GM18873 (cell line): ENCODE data around the gene UBR1.
"Not testable (repeated sequence)": the region's sequence is repeated elsewhere in the genome, so short reads cannot be mapped to it uniquely, and the experiment has no call there.

ENCODE experiments used
- ATAC-seq: cut with Tn5 transposase; IDR thresholded peaks from one replicate; pipeline ENCODE4 v1.9.1; 2021; ENCODE audit warnings: mild to moderate bottlenecking, moderate library complexity, moderate number of reproducible peaks; ENCODE audit not compliant: unreplicated experiment, low FRiP score

UBR1 gene

DNA sequence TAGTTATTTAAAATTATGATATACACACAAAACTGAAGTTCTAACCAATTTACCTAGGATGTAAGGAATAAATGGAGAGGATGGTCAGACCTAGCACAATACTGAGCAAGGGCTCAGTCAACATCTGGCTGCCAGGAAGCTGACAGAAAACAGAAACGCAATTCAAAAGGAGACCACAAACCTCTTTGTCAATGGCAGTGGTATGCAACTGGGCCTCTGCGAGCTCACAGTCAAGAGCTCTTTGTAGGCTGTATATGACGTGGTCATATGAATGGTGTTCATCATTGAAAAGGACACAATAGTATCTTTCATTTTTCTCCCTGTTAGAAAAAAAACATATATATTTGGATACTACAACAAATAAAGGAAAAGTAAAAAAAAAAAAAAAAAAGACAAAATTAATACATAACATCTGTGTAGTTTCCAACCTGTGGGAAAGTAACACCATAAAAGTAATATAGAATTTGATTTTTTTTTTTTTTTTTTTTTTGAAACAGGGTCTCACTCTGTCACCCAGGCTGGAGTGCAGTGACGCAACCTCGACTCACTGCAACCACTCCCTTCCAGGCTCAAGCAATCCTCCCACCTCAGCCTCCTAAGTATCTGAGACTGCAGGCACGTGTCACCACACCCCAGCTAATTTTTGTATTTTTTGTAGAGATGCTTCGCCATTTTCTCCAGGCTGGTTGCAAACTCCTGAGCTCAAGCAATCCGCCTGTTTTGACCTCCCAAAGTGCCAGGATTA, 37.9 kb downstream of the UBR1 start:
- no peak for ATAC-seq

GRCh38 chr15:43056696-43057095, 49.1 kb downstream of the UBR1 start:
- ATAC-seq = no peak

GRCh38 chr15:43052860-43053259, 53.0 kb downstream of the UBR1 start:
- no peak for ATAC-seq

- no peak for ATAC-seq
These were observed 56.9 kb downstream of the UBR1 start for GRCh38 chr15:43048935-43049334.

DNA sequence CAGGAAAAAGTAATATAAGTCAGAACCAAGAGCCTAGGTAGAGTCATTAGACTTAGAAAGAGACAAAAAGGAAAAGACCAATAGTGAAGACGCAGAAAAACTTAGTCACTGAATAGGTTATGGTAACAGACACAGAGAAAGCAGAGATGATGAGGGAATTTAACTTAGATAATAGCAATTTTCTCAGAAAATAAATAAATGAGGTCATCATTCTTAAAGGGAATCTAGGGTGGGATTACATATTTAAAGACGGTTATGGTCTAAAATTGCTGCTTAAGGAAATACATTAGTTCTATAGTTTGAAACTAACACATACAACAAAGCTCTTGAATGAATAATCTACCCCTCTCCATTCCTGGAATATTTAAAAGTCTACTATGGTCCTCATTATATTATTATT, 59.4 kb downstream of the UBR1 start:
- ATAC-seq = no peak

DNA sequence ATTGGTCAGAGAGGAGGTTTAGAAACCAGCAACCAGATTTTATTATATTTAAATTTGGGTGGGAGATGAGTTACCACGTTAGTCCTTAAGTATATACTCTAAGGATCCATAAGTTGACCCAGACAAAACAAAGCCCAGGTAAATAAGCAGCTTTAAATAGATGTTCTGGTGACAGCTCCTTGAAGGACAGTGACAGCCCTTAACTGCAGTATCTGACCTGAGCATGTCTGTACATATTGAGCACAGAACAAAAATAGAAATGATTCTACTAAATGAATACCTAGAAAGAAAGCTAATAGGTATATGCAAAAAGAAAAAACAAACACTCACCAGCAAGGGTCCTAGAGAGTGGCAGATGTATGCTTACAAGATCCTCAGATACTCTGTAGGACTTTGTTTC, 63.0 kb downstream of the UBR1 start:
- ATAC-seq = no peak

DNA sequence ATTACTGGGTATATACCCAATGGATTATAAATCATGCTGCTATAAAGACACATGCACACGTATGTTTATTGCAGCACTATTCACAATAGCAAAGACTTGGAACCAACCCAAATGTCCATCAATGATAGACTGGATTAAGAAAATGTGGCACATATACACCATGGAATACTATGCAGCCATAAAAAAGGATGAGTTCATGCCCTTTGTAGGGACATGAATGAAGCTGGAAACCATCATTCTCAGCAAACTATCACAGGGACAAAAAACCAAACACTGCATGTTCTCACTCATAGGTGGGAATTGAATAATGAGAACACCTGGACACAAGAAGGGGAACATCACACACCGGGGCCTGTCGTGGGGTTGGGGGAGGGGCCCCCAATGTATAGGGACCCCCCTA, 64.8 kb downstream of the UBR1 start:
- not testable (repeated sequence) for ATAC-seq

- ATAC-seq = not testable (repeated sequence)
These were observed 70.6 kb downstream of the UBR1 start for GRCh38 chr15:43035240-43035639.

DNA sequence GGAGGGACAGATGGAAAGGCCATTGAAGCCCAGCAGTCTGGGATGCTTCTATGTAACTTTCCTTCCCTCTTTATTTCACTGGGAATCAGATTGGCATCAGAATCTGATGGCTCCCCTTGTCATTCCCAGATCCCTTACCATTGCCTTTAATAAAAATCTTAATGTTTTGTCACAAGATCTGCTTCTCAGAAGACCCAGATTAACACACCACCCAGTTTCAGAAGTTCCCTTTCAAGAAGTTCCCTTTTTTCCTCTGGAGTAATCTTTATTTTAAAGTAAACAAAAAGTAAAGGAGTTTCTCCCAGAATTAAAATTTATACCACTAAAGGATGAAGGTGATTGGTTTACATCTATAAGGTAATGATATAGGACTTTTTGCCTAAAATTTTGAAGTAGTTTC, 76.4 kb downstream of the UBR1 start:
- ATAC-seq = no peak

DNA sequence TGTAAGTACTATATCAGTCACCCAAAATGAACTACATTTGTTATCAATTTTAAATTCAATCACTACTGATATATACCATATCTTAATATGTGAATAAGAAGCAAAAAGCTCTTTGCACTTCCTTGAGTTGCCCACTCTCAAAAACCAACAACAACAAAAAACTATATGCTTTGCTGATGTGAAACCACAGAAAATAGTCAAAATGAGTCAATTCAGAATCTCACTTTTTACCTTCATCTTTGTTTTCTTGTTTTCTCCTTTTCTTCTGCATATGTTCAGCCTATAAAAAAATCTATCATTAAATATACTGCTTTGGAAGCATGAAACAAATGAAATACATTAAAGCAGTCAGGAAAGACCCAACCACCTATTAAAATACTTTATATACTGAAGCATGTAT, 80.7 kb downstream of the UBR1 start:
- ATAC-seq = no peak

DNA sequence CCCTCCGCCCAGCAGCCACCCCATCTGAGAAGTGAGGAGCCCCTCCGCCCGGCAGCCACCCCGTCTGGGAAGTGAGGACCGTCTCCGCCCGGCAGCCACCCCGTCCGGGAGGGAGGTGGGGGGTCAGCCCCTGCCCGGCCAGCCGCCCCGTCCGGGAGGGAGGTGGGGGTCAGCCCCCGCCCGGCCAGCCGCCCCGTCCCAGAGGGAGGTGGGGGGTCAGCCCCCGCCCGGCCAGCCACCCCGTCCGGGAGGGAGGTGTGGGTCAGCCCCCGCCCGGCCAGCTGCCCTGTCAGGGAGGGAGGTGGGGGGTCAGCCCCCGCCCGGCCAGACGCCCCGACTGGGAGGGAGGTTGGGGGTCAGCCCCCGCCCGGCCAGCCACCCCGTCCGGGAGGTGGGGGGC, 91.2 kb downstream of the UBR1 start:
- ATAC-seq = not testable (repeated sequence)

- no peak for ATAC-seq
These were observed 96.6 kb downstream of the UBR1 start for GRCh38 chr15:43009206-43009605.

- ATAC-seq = no peak
These were observed 97.7 kb downstream of the UBR1 start for GRCh38 chr15:43008150-43008549.

DNA sequence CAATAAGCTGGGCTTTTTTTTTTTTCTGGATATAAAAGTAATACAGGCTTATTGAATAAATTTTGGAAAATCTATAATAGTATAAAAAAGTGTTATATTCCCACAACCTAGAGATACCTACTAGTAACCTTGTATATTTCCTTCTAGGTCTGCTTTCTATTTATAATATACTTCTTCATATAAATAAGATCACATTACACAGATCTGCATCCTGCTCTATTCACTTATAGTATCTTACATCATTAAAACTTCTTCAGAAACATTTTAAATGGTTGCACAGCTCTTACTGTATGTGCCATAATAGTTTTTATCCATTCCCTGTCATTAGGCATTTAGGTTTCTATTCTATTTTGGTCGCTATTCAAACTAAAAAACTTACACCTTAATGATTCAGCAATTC, 98.3 kb downstream of the UBR1 start:
- ATAC-seq = no peak

DNA sequence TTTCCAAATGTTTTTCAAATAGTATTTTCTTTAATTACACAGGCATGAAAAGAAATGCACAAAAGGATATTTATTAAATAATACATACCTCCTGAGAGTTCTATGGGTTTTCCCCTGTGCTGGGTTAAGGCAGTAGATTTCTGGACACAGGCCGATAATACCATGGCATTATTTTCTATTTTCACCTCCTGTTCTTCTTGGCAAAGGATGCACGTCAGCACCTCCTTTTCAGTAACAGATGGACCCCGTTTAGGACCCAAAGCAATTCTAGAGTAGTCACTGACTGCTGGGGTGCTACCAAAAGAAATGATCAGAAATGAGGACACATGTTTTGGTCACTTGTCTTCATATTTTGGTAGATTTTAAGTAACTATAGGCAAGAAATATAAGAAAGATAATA, 98.8 kb downstream of the UBR1 start:
- ATAC-seq = no peak

DNA sequence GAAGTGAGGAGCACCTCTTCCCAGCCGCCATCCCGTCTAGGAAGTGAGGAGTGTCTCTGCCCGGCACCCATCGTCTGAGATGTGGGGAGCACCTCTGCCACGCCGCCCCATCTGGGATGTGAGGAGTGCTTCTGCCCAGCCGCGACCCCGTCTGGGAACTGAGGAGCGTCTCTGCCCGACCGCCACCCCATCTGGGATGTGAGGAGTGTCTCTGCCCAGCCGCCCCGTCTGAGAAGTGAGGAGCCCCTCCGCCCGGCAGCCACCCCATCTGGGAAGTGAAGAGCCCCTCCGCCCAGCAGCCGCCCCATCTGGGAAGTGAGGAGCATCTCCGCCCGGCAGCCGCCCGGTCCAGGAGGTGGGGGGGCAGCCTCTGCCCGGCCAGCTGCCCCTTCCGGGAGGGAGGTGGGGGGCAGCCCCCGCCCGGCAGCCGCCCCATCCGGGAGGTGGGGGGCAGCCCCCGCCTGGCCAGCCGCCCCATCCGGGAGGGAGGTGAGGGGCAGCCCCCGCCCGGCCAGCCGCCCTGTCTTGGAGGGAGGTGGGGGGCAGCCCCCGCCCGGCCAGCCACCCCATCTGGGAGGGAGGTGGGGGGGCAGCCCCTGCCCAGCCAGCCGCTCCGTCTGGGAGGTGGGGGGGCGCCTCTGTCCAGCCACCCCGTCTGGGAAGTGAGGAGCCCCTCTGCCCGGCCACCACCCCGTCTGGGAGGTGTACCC, 100.8 kb downstream of the UBR1 start:
- not testable (repeated sequence) for ATAC-seq

GRCh38 chr15:42999201-42999779, 106.5 kb downstream of the UBR1 start:
- ATAC-seq = no peak

GRCh38 chr15:42996871-42997270, 109.0 kb downstream of the UBR1 start:
- no peak for ATAC-seq

DNA sequence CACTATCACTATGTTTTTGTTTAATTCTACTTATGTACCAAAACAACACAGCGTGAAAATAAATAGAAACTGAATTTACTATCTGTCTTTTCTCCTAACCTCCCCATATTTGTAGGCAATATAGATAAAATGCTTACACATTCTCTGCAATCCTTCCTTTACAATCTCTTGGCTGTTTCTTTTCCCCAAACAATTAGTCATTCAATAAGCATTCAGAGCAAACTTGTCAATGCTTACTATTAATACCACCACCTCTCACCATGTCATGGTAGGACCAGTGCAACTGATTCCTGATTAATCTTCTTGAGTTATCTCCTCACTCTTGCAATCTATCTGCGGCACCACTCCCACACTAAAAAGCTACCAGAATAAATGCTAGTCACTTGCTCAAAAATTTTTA, 111.3 kb downstream of the UBR1 start:
- no peak for ATAC-seq

GRCh38 chr15:42992626-42993025, 113.2 kb downstream of the UBR1 start:
- ATAC-seq = no peak

- ATAC-seq = no peak
These were observed 119.0 kb downstream of the UBR1 start for GRCh38 chr15:42986693-42987342.
